Osteoblast (primary cell): ENCODE measurements around the gene GCNT4. TPM values are rescaled to one million over a fixed set of nuclear protein-coding genes. Genes with fewer than 3 reads are reported as not detected.

Experiments used
- DNase-seq: peaks from one replicate; pipeline ENCODE4 v3.0.0; 2011; ENCODE audit warnings: low spot score, mixed read lengths; ENCODE audit not compliant: insufficient read length; ENCODE audit errors: missing footprints
- H2AFZ ChIP-seq: 2 replicates; pipeline ENCODE4 v1.6.0; 2011; ENCODE audit warnings: mild to moderate bottlenecking, low read length
- H3K27ac ChIP-seq: 2 replicates; pipeline ENCODE4 v1.5.1; 2011; ENCODE audit warnings: mild to moderate bottlenecking, low read depth, low read length, moderate library complexity
- H3K27me3 ChIP-seq: 2 replicates; pipeline ENCODE4 v1.6.0; 2012; ENCODE audit warnings: mild to moderate bottlenecking, control low read depth, inconsistent platforms, low read length, moderate library complexity; ENCODE audit not compliant: insufficient read depth
- H3K36me3 ChIP-seq: 2 replicates; pipeline ENCODE4 v1.5.1; 2011; ENCODE audit warnings: mild to moderate bottlenecking, low read length, control low read depth, moderate library complexity; ENCODE audit not compliant: insufficient read depth
- H3K4me1 ChIP-seq: 2 replicates; pipeline ENCODE4 v1.5.1; 2011; ENCODE audit warnings: mild to moderate bottlenecking, low read length, control low read depth, moderate library complexity; ENCODE audit not compliant: insufficient read depth
- H3K4me2 ChIP-seq: 2 replicates; pipeline ENCODE4 v1.6.0; 2011; ENCODE audit warnings: mild to moderate bottlenecking, low read length; ENCODE audit not compliant: insufficient read depth
- H3K4me3 ChIP-seq: fragments of 200-600 bp; sonication (generic); 3 replicates; pipeline ENCODE4 v1.5.1; 2012; ENCODE audit warnings: mild to moderate bottlenecking, low read length, inconsistent platforms; ENCODE audit not compliant: insufficient read depth
- H3K79me2 ChIP-seq: 2 replicates; pipeline ENCODE4 v1.6.0; 2012; ENCODE audit warnings: mild to moderate bottlenecking, low read length, control low read depth, inconsistent platforms; ENCODE audit not compliant: insufficient read depth
- H3K9me3 ChIP-seq: 2 replicates; pipeline ENCODE4 v1.5.1; 2011; ENCODE audit warnings: low read depth, low read length, control low read depth
- H4K20me1 ChIP-seq: 2 replicates; pipeline ENCODE4 v1.6.0; 2012; ENCODE audit warnings: mild to moderate bottlenecking, low read length, control low read depth; ENCODE audit not compliant: insufficient read depth
- CTCF ChIP-seq: IDR thresholded peaks from 2 replicates; pipeline ENCODE4 v1.5.1; 2011; ENCODE audit warnings: mild to moderate bottlenecking, low read depth, low read length, moderate library complexity; ENCODE audit errors: extremely low read depth
- total RNA-seq: library from RNA; depleted of rRNA; stranded (reverse); fragments of >200 nt; gene quantifications from 2 replicates; pipeline ENCODE4 v1.2.3, GENCODE V29; 2012

The GCNT4 gene
- total RNA-seq, 1 donor = 2.5 TPM

GRCh38 chr5:75021800-75022199 lies 30.6 kb downstream of the GCNT4 start:
- no peaks in the 10 kb centered on the region for H3K36me3 ChIP-seq
- no peaks in the 10 kb centered on the region for H4K20me1 ChIP-seq
- H3K4me2 ChIP-seq = no peak overlapping the region
- H3K79me2 ChIP-seq = no peaks in the 10 kb centered on the region
- H3K27me3 ChIP-seq = no peaks in the 10 kb centered on the region
- no peak overlapping the region for H2AFZ ChIP-seq
- no peaks in the 10 kb centered on the region for H3K9me3 ChIP-seq
- no peaks in the 10 kb centered on the region for H3K4me1 ChIP-seq
- no peak overlapping the region for H3K4me3 ChIP-seq
- DNase-seq = no peak
- TF ChIP-seq CTCF = no peak
- no peak overlapping the region for H3K27ac ChIP-seq

- DNase-seq = no peak
- Histone ChIP-seq H3K79me2 (no peaks in the 10 kb centered on the region), H3K27ac (no peak overlapping the region), H3K36me3 (no peaks in the 10 kb centered on the region), H3K4me1 (no peaks in the 10 kb centered on the region), H3K4me3 (no peak overlapping the region), H3K27me3 (no peaks in the 10 kb centered on the region), H4K20me1 (no peaks in the 10 kb centered on the region), H3K4me2 (no peak overlapping the region), H2AFZ (no peak overlapping the region), H3K9me3 (no peaks in the 10 kb centered on the region)
- TF ChIP-seq CTCF = no peak
Observed at GRCh38 chr5:75021219-75021618, 31.1 kb downstream of the GCNT4 start.

- Histone ChIP-seq H3K9me3 (no peaks in the 10 kb centered on the region), H3K4me3 (no peak overlapping the region), H3K79me2 (no peaks in the 10 kb centered on the region), H3K36me3 (no peaks in the 10 kb centered on the region), H3K27me3 (no peaks in the 10 kb centered on the region), H4K20me1 (no peaks in the 10 kb centered on the region), H2AFZ (no peak overlapping the region), H3K4me2 (no peak overlapping the region), H3K27ac (no peak overlapping the region), H3K4me1 (no peaks in the 10 kb centered on the region)
- no peak for DNase-seq
- no peak for TF ChIP-seq CTCF
Observed at GRCh38 chr5:75020016-75020656, 32.2 kb downstream of the GCNT4 start.

- Histone ChIP-seq H3K4me2 (no peak overlapping the region), H3K4me1 (no peaks in the 10 kb centered on the region), H3K27ac (no peak overlapping the region), H3K36me3 (no peaks in the 10 kb centered on the region), H3K9me3 (no peaks in the 10 kb centered on the region), H3K27me3 (no peaks in the 10 kb centered on the region), H4K20me1 (no peaks in the 10 kb centered on the region), H2AFZ (no peak overlapping the region), H3K79me2 (no peaks in the 10 kb centered on the region), H3K4me3 (no peak overlapping the region)
- DNase-seq = no peak
- no peak for TF ChIP-seq CTCF
Observed at GRCh38 chr5:75018805-75019587, 33.4 kb downstream of the GCNT4 start.
